ENCODE measurements around the gene ARPIN. TPM values are rescaled to one million over a fixed set of nuclear protein-coding genes. Genes with fewer than 3 reads are reported as not detected.

ARPIN gene
- total RNA-seq, 5 donors from 2014 or later (not counting 1 experiment from before 2014, with no cell fraction given) = 0.03 to 0.09 (median 0.06) TPM; not detected in 1

- peaks cover 0 to 20% of the 10 kb centered on the region in 2 experiments for H3K27me3 ChIP-seq (replicated peaks in 1 of 2; ENCODE audit: control insufficient read depth in 2 of 2, extremely low read depth in 1 of 2, insufficient read depth in 2 of 2, low read length in 1 of 2)
- H3K4me3 ChIP-seq (ENCODE audit: control insufficient read depth in 1 of 2, extremely low read depth in 1 of 2, low read length in 1 of 2) = no peak overlapping the region
- POLR2A ChIA-PET = no interaction called here
- H3K27ac ChIP-seq (ENCODE audit: low read length) = no peak overlapping the region
- CTCF ChIA-PET = interaction anchor here in 1 of 2 donors (0.6 kb wide), 1 partner anchor 16 kb away, joined by 3 read pairs; no protein-coding TSS in a partner anchor
- DNase-seq (no peak), ATAC-seq (replicated peaks in 1 of 4) (no peak)
- 90% methylated on average over 4 of the region's 5 CpGs for WGBS (ENCODE audit: insufficient coverage)
- H3K4me1 ChIP-seq (ENCODE audit: control insufficient read depth in 1 of 2, extremely low read depth in 1 of 2, insufficient read depth in 2 of 2, low read length in 2 of 2) = no peaks in the 10 kb centered on the region
- H3K27me3 Mint-ChIP-seq = peaks cover 5 to 6% of the 10 kb centered on the region in 2 donors
- no peaks in the 10 kb centered on the region for H3K36me3 Mint-ChIP-seq
- H3K9me3 Mint-ChIP-seq = no peaks in the 10 kb centered on the region
- H3K4me3 Mint-ChIP-seq = no peak overlapping the region
- H3K36me3 ChIP-seq (ENCODE audit: control insufficient read depth in 2 of 2, extremely low read depth in 1 of 2, insufficient read depth in 1 of 2, low read length in 1 of 2) = no peaks in the 10 kb centered on the region
- no peaks in the 10 kb centered on the region for H3K4me1 Mint-ChIP-seq
- H3K27ac Mint-ChIP-seq = no peak overlapping the region
- H3K9me3 ChIP-seq = no peaks in the 10 kb centered on the region
Measured at GRCh38 chr15:89904519-89904918, 8.2 kb downstream of the ARPIN start.

- no peak overlapping the region for H3K4me3 Mint-ChIP-seq
- H3K4me1 Mint-ChIP-seq = no peaks in the 10 kb centered on the region
- no peaks in the 10 kb centered on the region for H3K36me3 Mint-ChIP-seq
- ChIA-PET POLR2A (interaction anchor here in 1 of 2 donors (0.5 kb wide), 1 partner anchor 130 kb away, joined by 3 read pairs; no protein-coding TSS in a partner anchor), CTCF (interaction anchor here in 1 of 2 donors (0.6 kb wide), 1 partner anchor 15 kb away, joined by 3 read pairs; no protein-coding TSS in a partner anchor)
- no peaks in the 10 kb centered on the region for H3K9me3 ChIP-seq
- no peak overlapping the region for H3K27ac ChIP-seq (ENCODE audit: low read length)
- H3K36me3 ChIP-seq (ENCODE audit: control insufficient read depth in 2 of 2, extremely low read depth in 1 of 2, insufficient read depth in 1 of 2, low read length in 1 of 2) = no peaks in the 10 kb centered on the region
- no peaks in the 10 kb centered on the region for H3K9me3 Mint-ChIP-seq
- 97% methylated on average over 10 of the region's 11 CpGs for WGBS (ENCODE audit: insufficient coverage)
- ATAC-seq (replicated peaks in 1 of 4) = no peak
- no peak for DNase-seq
- no peak overlapping the region for H3K4me3 ChIP-seq (ENCODE audit: control insufficient read depth in 1 of 2, extremely low read depth in 1 of 2, low read length in 1 of 2)
- no peaks in the 10 kb centered on the region for H3K4me1 ChIP-seq (ENCODE audit: control insufficient read depth in 1 of 2, extremely low read depth in 1 of 2, insufficient read depth in 2 of 2, low read length in 2 of 2)
- peaks cover 0 to 20% of the 10 kb centered on the region in 2 experiments for H3K27me3 ChIP-seq (replicated peaks in 1 of 2; ENCODE audit: control insufficient read depth in 2 of 2, extremely low read depth in 1 of 2, insufficient read depth in 2 of 2, low read length in 1 of 2)
- H3K27me3 Mint-ChIP-seq = peaks cover 0 to 4% of the 10 kb centered on the region in 2 donors
- H3K27ac Mint-ChIP-seq = no peak overlapping the region
Measured at GRCh38 chr15:89903858-89904130, 9.0 kb downstream of the ARPIN start.

GRCh38 chr15:89903015-89903857 is 9.5 kb downstream of the ARPIN start:
- Histone ChIP-seq H3K4me3 (ENCODE audit: control insufficient read depth in 1 of 2, extremely low read depth in 1 of 2, low read length in 1 of 2) (no peak overlapping the region), H3K36me3 (ENCODE audit: control insufficient read depth in 2 of 2, extremely low read depth in 1 of 2, insufficient read depth in 1 of 2, low read length in 1 of 2) (no peaks in the 10 kb centered on the region), H3K27ac (ENCODE audit: low read length) (no peak overlapping the region), H3K27me3 (replicated peaks in 1 of 2; ENCODE audit: control insufficient read depth in 2 of 2, extremely low read depth in 1 of 2, insufficient read depth in 2 of 2, low read length in 1 of 2) (peaks cover 0 to 20% of the 10 kb centered on the region in 2 experiments), H3K9me3 (no peaks in the 10 kb centered on the region), H3K4me1 (ENCODE audit: control insufficient read depth in 1 of 2, extremely low read depth in 1 of 2, insufficient read depth in 2 of 2, low read length in 2 of 2) (no peaks in the 10 kb centered on the region)
- H3K4me3 Mint-ChIP-seq = no peak overlapping the region
- ChIA-PET CTCF (no interaction called here), POLR2A (interaction anchor here in 1 of 2 donors (0.5 kb wide), 1 partner anchor 131 kb away, joined by 3 read pairs; no protein-coding TSS in a partner anchor)
- ATAC-seq (replicated peaks in 1 of 4) (no peak), DNase-seq (no peak)
- 91% methylated on average over 14 of the region's 15 CpGs for WGBS (ENCODE audit: insufficient coverage)
- H3K9me3 Mint-ChIP-seq = no peaks in the 10 kb centered on the region
- peaks cover 0 to 4% of the 10 kb centered on the region in 2 donors for H3K27me3 Mint-ChIP-seq
- no peaks in the 10 kb centered on the region for H3K4me1 Mint-ChIP-seq
- no peaks in the 10 kb centered on the region for H3K36me3 Mint-ChIP-seq
- no peak overlapping the region for H3K27ac Mint-ChIP-seq

GRCh38 chr15:89900849-89901248 is 11.9 kb downstream of the ARPIN start:
- H3K27me3 Mint-ChIP-seq = no peaks in the 10 kb centered on the region
- Histone ChIP-seq H3K9me3 (no peaks in the 10 kb centered on the region), H3K27ac (ENCODE audit: low read length) (no peak overlapping the region), H3K4me1 (ENCODE audit: control insufficient read depth in 1 of 2, extremely low read depth in 1 of 2, insufficient read depth in 2 of 2, low read length in 2 of 2) (no peaks in the 10 kb centered on the region), H3K36me3 (ENCODE audit: control insufficient read depth in 2 of 2, extremely low read depth in 1 of 2, insufficient read depth in 1 of 2, low read length in 1 of 2) (no peaks in the 10 kb centered on the region), H3K4me3 (ENCODE audit: control insufficient read depth in 1 of 2, extremely low read depth in 1 of 2, low read length in 1 of 2) (no peak overlapping the region), H3K27me3 (replicated peaks in 1 of 2; ENCODE audit: control insufficient read depth in 2 of 2, extremely low read depth in 1 of 2, insufficient read depth in 2 of 2, low read length in 1 of 2) (peaks cover 0 to 15% of the 10 kb centered on the region in 2 experiments)
- 90% methylated on average over 5 of the region's 6 CpGs for WGBS (ENCODE audit: insufficient coverage)
- no peaks in the 10 kb centered on the region for H3K9me3 Mint-ChIP-seq
- H3K27ac Mint-ChIP-seq = peak overlapping the region in 1 of 2 donors; percentile 35
- POLR2A ChIA-PET = no interaction called here
- ATAC-seq (replicated peaks in 1 of 4) (no peak), DNase-seq (no peak)
- H3K4me3 Mint-ChIP-seq = no peak overlapping the region
- no peaks in the 10 kb centered on the region for H3K36me3 Mint-ChIP-seq
- CTCF ChIA-PET = interaction anchor here (1.1 to 1.7 kb wide), 2 partner anchors 169 to 170 kb away, joined by 5 to 6 read pairs; no protein-coding TSS in a partner anchor
- no peaks in the 10 kb centered on the region for H3K4me1 Mint-ChIP-seq

- no peak for DNase-seq
- POLR2A ChIA-PET = no interaction called here
- no peaks in the 10 kb centered on the region for H3K27me3 Mint-ChIP-seq
- Histone ChIP-seq H3K4me1 (ENCODE audit: control insufficient read depth in 1 of 2, extremely low read depth in 1 of 2, insufficient read depth in 2 of 2, low read length in 2 of 2) (no peaks in the 10 kb centered on the region), H3K27ac (ENCODE audit: low read length) (no peak overlapping the region), H3K36me3 (ENCODE audit: control insufficient read depth in 2 of 2, extremely low read depth in 1 of 2, insufficient read depth in 1 of 2, low read length in 1 of 2) (no peaks in the 10 kb centered on the region), H3K4me3 (ENCODE audit: control insufficient read depth in 1 of 2, extremely low read depth in 1 of 2, low read length in 1 of 2) (no peak overlapping the region), H3K27me3 (replicated peaks in 1 of 2; ENCODE audit: control insufficient read depth in 2 of 2, extremely low read depth in 1 of 2, insufficient read depth in 2 of 2, low read length in 1 of 2) (peaks cover 0 to 13% of the 10 kb centered on the region in 2 experiments), H3K9me3 (no peaks in the 10 kb centered on the region)
- CTCF ChIA-PET = interaction anchor here (0.5 to 1.7 kb wide), 3 partner anchors 18 to 255 kb away, joined by 3 to 5 read pairs (median 3); no protein-coding TSS in a partner anchor
- no peaks in the 10 kb centered on the region for H3K36me3 Mint-ChIP-seq
- H3K4me3 Mint-ChIP-seq = no peak overlapping the region
- ATAC-seq (replicated peaks in 1 of 4) = no peak
- H3K9me3 Mint-ChIP-seq = no peaks in the 10 kb centered on the region
- no CpG with 5 or more reads among the region's 3 CpGs for WGBS (ENCODE audit: insufficient coverage)
- no peak overlapping the region for H3K27ac Mint-ChIP-seq
- H3K4me1 Mint-ChIP-seq = peaks cover 1 to 3% (median 2%) of the 10 kb centered on the region in 3 donors
Measured at GRCh38 chr15:89899951-89900567, 12.7 kb downstream of the ARPIN start.

GRCh38 chr15:89899295-89899945 is 13.3 kb downstream of the ARPIN start:
- WGBS (ENCODE audit: insufficient coverage) = 87% methylated on average over 11 of the region's 12 CpGs
- DNase-seq = no peak
- H3K27me3 Mint-ChIP-seq = no peaks in the 10 kb centered on the region
- ChIA-PET POLR2A (no interaction called here), CTCF (interaction anchor here (0.6 to 1.7 kb wide), 4 partner anchors 171 to 256 kb away, joined by 3 to 10 read pairs (median 7); no protein-coding TSS in a partner anchor)
- Histone ChIP-seq H3K4me3 (ENCODE audit: control insufficient read depth in 1 of 2, extremely low read depth in 1 of 2, low read length in 1 of 2) (no peak overlapping the region), H3K4me1 (ENCODE audit: control insufficient read depth in 1 of 2, extremely low read depth in 1 of 2, insufficient read depth in 2 of 2, low read length in 2 of 2) (peaks cover 0 to 4% of the 10 kb centered on the region in 2 experiments), H3K27me3 (replicated peaks in 1 of 2; ENCODE audit: control insufficient read depth in 2 of 2, extremely low read depth in 1 of 2, insufficient read depth in 2 of 2, low read length in 1 of 2) (peaks cover 0 to 10% of the 10 kb centered on the region in 2 experiments), H3K27ac (ENCODE audit: low read length) (no peak overlapping the region), H3K9me3 (no peaks in the 10 kb centered on the region), H3K36me3 (ENCODE audit: control insufficient read depth in 2 of 2, extremely low read depth in 1 of 2, insufficient read depth in 1 of 2, low read length in 1 of 2) (no peaks in the 10 kb centered on the region)
- H3K9me3 Mint-ChIP-seq = no peaks in the 10 kb centered on the region
- ATAC-seq (replicated peaks in 1 of 4) = no peak
- no peak overlapping the region for H3K27ac Mint-ChIP-seq
- peaks cover 6 to 8% (median 6%) of the 10 kb centered on the region in 3 donors for H3K4me1 Mint-ChIP-seq
- H3K4me3 Mint-ChIP-seq = no peak overlapping the region
- no peaks in the 10 kb centered on the region for H3K36me3 Mint-ChIP-seq
